BJ (cell line): ENCODE results near the gene CDKAL1. TPM values are rescaled to one million over a fixed set of nuclear protein-coding genes. Genes with fewer than 3 reads are reported as not detected.

Source experiments
- CTCF ChIA-PET: fragments of 350-600 bp; formaldehyde crosslinking; extraction: SDS; loops from one replicate; lab custom pipeline; 2021; ENCODE audit warnings: antibody characterized with exemption, inconsistent platforms; lab: Yijun Ruan, JAX
- POLR2A ChIA-PET: fragments of 300-600 bp; sonication (Branson Sonifier 250); formaldehyde crosslinking; extraction: SDS; loops from one replicate; lab custom pipeline; 2021; ENCODE audit warnings: antibody characterized with exemption; lab: Charles Lee
- DNase-seq: peaks from one replicate; pipeline ENCODE4 v3.0.0-alpha.2; 2011; ENCODE audit warnings: low read depth
- H3K27me3 ChIP-seq: 2 replicates; pipeline ENCODE4 v1.6.0; 2011; ENCODE audit warnings: low read length; ENCODE audit not compliant: control insufficient read depth, insufficient read depth
- H3K36me3 ChIP-seq: 2 replicates; pipeline ENCODE4 v1.5.1; 2011; ENCODE audit warnings: low read length; ENCODE audit not compliant: control insufficient read depth, insufficient read depth
- H3K4me3 ChIP-seq: 2 replicates; pipeline ENCODE4 v1.5.1; 2011; ENCODE audit warnings: low read depth, mild to moderate bottlenecking, control low read depth, low read length
- polyA plus RNA-seq: library from polyadenylated mRNA; depleted of rRNA; stranded (reverse); fragments of >200 nt; gene quantifications from 2 replicates; pipeline ENCODE4 v1.2.3, GENCODE V29; 2011
- TF ChIP-seq, protein P1 (sequence below): IDR thresholded peaks from 2 replicates; pipeline ENCODE4 v1.5.1; 2011; ENCODE audit warnings: low read depth, mild to moderate bottlenecking, control low read depth, inconsistent platforms, low read length, moderate library complexity; ENCODE audit not compliant: insufficient read depth

The CDKAL1 gene
- polyA plus RNA-seq, 1 experiment = 3.8 TPM

- Histone ChIP-seq H3K36me3 (no peaks in the 10 kb centered on the region), H3K27me3 (no peaks in the 10 kb centered on the region), H3K4me3 (no peak overlapping the region)
- DNase-seq = no peak
- CTCF ChIA-PET = interaction anchor here (1.6 kb wide), 2 partner anchors 9 to 12 kb away, joined by 4 read pairs; no protein-coding TSS in a partner anchor
- TF ChIP-seq, protein P1, sequence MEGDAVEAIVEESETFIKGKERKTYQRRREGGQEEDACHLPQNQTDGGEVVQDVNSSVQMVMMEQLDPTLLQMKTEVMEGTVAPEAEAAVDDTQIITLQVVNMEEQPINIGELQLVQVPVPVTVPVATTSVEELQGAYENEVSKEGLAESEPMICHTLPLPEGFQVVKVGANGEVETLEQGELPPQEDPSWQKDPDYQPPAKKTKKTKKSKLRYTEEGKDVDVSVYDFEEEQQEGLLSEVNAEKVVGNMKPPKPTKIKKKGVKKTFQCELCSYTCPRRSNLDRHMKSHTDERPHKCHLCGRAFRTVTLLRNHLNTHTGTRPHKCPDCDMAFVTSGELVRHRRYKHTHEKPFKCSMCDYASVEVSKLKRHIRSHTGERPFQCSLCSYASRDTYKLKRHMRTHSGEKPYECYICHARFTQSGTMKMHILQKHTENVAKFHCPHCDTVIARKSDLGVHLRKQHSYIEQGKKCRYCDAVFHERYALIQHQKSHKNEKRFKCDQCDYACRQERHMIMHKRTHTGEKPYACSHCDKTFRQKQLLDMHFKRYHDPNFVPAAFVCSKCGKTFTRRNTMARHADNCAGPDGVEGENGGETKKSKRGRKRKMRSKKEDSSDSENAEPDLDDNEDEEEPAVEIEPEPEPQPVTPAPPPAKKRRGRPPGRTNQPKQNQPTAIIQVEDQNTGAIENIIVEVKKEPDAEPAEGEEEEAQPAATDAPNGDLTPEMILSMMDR = no peak
- POLR2A ChIA-PET = no interaction called here
These were observed 332.9 kb downstream of the CDKAL1 start for GRCh38 chr6:20866935-20867703.

DNA sequence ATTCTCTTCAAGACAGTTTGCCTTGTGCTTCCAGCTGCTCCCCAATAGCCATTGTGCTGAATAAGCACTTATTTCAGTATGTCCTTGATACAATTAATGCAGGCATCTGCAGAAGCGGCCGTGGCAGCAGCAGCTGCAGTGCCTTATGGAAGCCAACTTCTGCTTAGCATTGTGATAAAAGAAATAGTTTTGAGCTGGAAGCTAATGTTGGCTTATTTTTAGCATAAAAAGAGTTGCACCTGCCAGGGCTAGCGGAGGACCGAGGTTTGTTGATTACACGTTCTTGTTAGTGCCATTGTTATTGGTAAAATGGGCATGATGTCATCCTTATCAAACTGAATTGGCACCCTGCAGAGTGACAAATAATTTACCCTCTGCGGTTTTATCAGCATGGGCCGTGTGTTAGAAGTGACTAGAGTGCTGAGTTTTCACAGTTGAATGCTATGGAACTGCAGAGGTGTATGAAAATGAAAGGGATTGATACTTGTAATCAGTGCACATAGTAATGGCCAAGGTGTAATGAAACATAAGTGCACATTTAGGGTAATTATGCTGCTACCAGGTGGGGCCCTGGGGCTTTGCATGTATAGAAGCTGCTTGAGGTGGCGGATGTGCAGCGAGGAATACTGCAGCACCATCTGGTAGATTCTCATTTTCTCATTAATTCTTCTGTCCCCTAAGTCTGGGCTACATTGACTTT lies 334.3 kb downstream of the CDKAL1 start:
- H3K27me3 ChIP-seq = no peaks in the 10 kb centered on the region
- no peak overlapping the region for H3K4me3 ChIP-seq
- CTCF ChIA-PET = no interaction called here
- TF ChIP-seq, protein P1 = no peak
- DNase-seq = no peak
- POLR2A ChIA-PET = no interaction called here
- no peaks in the 10 kb centered on the region for H3K36me3 ChIP-seq

GRCh38 chr6:20870021-20870420 lies 335.8 kb downstream of the CDKAL1 start:
- no peak overlapping the region for H3K4me3 ChIP-seq
- ChIA-PET CTCF (no interaction called here), POLR2A (no interaction called here)

GRCh38 chr6:20870493-20870892 lies 336.2 kb downstream of the CDKAL1 start:
- no peaks in the 10 kb centered on the region for H3K27me3 ChIP-seq
- H3K36me3 ChIP-seq = no peaks in the 10 kb centered on the region
- ChIA-PET POLR2A (no interaction called here), CTCF (no interaction called here)
- no peak for DNase-seq
- H3K4me3 ChIP-seq = no peak overlapping the region
- TF ChIP-seq, protein P1 = no peak

More at GRCh38 chr6:20870021-20870420, 335.8 kb downstream of the CDKAL1 start:
- H3K27me3 ChIP-seq = no peaks in the 10 kb centered on the region
- no peaks in the 10 kb centered on the region for H3K36me3 ChIP-seq
- TF ChIP-seq, protein P1 = no peak
- DNase-seq = no peak
